GM18505 (cell line): ENCODE data around the gene BMP6.

Experiments
- ATAC-seq: cut with Tn5 transposase; IDR thresholded peaks from one replicate; pipeline ENCODE4 v1.9.1; 2021; ENCODE audit not compliant: unreplicated experiment
- POLR2A ChIP-seq: IDR thresholded peaks from 4 replicates; pipeline ENCODE4 v1.6.1; 2011; ENCODE audit warnings: borderline replicate concordance; ENCODE audit not compliant: insufficient read depth, insufficient read length; ENCODE audit errors: extremely low read depth

BMP6 gene

GRCh38 chr6:7726416-7727085 is 652 bp downstream of the BMP6 start:
- TF ChIP-seq POLR2A: no peak
- ATAC-seq: peak; percentile 22

DNA sequence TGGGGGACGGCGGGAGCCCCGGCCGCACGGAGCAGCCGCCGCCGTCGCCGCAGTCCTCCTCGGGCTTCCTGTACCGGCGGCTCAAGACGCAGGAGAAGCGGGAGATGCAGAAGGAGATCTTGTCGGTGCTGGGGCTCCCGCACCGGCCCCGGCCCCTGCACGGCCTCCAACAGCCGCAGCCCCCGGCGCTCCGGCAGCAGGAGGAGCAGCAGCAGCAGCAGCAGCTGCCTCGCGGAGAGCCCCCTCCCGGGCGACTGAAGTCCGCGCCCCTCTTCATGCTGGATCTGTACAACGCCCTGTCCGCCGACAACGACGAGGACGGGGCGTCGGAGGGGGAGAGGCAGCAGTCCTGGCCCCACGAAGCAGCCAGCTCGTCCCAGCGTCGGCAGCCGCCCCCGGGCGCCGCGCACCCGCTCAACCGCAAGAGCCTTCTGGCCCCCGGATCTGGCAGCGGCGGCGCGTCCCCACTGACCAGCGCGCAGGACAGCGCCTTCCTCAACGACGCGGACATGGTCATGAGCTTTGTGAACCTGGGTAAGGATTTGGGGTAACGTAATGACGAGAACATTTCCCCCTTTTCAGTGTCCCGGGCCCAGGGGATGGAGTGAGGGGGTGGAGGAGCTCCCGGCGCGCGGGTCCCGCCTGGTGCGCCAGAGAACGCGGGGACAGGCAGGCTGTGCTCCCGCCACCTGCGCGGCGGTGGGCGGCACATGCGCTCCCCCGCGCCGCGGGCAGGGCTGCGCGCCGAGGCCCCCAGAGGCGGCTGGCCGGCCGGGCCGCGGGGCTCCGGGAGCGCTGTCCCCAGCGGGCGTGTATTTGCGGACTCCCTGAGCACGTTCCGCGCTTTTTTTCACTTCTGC is 1.4 kb downstream of the BMP6 start:
- ATAC-seq: peak; percentile 15
- TF ChIP-seq POLR2A: no peak

GRCh38 chr6:7727946-7728854 is 2.3 kb downstream of the BMP6 start:
- TF ChIP-seq POLR2A: no peak
- ATAC-seq: no peak

- no peak for ATAC-seq
- TF ChIP-seq POLR2A: no peak
These were observed 3.1 kb downstream of the BMP6 start for GRCh38 chr6:7728855-7729590.

- no peak for ATAC-seq
- TF ChIP-seq POLR2A: no peak
These were observed 4.3 kb downstream of the BMP6 start for GRCh38 chr6:7730001-7730783.

GRCh38 chr6:7730784-7731227 is 4.9 kb downstream of the BMP6 start:
- ATAC-seq: no peak

GRCh38 chr6:7731294-7731693 is 5.4 kb downstream of the BMP6 start:
- no peak for ATAC-seq

More at GRCh38 chr6:7730784-7731227, 4.9 kb downstream of the BMP6 start:
- no peak for TF ChIP-seq POLR2A

DNA sequence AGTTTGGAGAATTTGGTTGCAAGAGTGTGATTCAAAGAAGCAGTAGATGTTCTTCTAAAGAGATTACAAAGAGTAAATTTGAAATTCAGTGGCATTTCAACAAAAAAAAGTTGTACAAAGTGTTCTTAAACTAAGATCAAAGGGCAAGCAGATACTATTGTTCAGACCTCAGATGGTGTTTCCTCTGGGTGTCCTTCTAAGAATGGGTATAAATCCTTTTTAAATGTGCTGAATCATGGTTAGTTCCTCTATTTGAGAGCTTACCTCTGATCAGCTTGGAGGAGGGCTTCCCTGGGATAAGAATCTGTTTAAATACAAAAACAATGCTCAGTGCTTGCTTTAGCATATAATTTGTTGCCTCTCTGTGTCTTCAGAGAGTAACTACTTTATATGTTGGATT is 6.3 kb downstream of the BMP6 start:
- TF ChIP-seq POLR2A: no peak
- no peak for ATAC-seq

More at GRCh38 chr6:7731294-7731693, 5.4 kb downstream of the BMP6 start:
- no peak for TF ChIP-seq POLR2A

DNA sequence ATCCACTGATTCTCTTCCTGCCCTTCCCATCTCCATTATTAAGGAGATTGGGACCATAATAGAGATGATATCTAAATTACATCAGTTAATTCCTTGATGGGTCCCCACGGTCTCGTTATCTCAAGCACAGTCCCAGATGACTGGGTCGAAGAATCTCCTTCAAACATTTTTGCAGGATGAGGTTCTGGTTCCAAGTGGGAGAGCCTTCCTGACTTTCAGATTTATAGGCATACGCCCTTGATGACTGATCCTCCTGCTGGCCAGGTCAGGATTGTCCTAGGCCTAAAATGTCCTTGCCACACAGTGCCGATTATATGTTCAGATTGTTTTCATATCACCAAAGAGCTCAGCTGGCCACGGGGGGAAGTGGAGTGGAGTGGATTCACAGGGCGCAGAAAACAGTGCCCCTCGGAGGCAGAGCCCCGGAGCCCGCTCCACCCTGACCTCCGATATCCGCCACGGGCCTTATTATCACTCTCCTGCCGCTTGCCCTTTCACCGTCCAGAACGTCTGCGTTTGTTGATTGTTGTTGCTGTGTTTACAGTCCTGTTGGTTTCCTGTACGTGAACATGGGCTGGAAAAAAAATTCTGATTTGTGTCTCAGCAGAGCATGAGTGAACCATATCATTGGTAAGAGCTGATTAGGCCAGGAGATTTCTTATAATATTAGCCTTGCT is 8.9 kb downstream of the BMP6 start:
- no peak for TF ChIP-seq POLR2A
- ATAC-seq: no peak

GRCh38 chr6:7737106-7737505 is 11.2 kb downstream of the BMP6 start:
- TF ChIP-seq POLR2A: no peak
- no peak for ATAC-seq

DNA sequence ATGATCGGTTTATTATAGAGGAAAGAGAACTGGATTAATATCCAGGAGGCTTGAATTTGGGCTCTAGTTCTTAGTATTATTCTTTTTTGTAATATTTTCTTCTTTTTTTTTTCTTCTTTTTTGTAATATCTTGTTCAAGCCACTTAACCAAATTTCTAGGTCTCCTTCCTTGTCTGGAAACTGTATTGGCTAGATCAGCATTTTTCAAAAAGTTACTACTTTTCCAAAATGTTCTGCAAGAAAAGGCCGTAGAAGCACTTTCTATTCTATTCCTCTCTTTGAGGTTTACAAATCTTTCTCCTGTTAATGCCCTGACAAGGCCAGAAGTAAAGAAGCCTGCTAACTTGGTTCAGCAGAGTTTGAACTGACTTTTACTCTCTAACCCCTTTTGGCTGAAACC is 12.0 kb downstream of the BMP6 start:
- no peak for ATAC-seq
- no peak for TF ChIP-seq POLR2A
